ENCODE data around the gene PCDHA1. TPM values are rescaled to one million over a fixed set of nuclear protein-coding genes. Genes with fewer than 3 reads are reported as not detected.

Gene PCDHA1
- total RNA-seq (not detected), polyA plus RNA-seq (under 1 TPM in 1 of 3 donors, not detected in 2; 0.05 TPM)
- long read RNA-seq, donor 1, result 0 reads
- long read RNA-seq, donor 2, result 0 reads

DNA sequence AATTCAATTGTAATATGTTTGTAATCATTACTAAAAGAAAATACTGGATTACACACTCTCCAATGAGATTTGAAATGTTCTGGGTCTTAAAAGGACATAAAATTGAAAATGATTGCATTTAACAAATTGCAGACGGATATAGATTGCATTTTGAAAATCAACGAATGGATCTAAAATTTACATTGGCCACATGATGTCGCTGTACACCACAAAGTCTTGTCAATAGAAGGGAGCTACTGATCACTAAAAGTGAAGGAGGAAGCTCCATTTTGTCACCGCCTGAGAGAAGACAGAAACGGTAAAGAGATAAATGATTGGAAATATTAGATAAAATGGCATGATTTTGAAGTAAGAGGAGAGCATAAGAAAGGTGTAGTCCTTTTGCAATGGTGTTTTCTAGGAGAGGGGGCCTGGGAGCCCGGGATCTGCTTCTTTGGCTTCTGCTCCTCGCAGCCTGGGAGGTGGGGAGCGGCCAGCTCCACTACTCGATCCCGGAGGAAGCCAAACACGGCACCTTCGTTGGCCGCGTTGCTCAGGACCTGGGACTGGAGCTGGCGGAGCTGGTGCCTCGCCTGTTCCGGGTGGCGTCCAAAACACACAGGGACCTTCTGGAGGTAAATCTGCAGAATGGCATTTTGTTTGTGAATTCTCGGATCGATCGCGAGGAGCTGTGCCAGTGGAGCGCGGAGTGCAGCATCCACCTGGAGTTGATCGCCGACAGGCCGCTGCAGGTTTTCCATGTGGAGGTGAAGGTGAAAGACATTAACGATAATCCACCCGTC is at the start of gene PCDHA1:
TSS of gene PCDHA1 (plus strand) at position 236 of the 782 bp plus-strand sequence.
- Histone ChIP-seq H3K9me3 (peaks cover 3 to 100% (median 98%) of the 10 kb centered on the region in 8 donors), H3K4me3 (peak within 1 kb of the TSS in 1 of 8 donors; percentile 18), H3K27ac (no peak within 1 kb of the TSS), H3K27me3 (replicated peaks in 1 of 7) (peaks cover 0 to 70% (median 0%) of the 10 kb centered on the region in 7 donors), H3K4me1 (no peaks in the 10 kb centered on the region), H3K36me3 (no peaks in the 10 kb centered on the region)
- no peak for DNase-seq
- TF ChIP-seq, protein P1, sequence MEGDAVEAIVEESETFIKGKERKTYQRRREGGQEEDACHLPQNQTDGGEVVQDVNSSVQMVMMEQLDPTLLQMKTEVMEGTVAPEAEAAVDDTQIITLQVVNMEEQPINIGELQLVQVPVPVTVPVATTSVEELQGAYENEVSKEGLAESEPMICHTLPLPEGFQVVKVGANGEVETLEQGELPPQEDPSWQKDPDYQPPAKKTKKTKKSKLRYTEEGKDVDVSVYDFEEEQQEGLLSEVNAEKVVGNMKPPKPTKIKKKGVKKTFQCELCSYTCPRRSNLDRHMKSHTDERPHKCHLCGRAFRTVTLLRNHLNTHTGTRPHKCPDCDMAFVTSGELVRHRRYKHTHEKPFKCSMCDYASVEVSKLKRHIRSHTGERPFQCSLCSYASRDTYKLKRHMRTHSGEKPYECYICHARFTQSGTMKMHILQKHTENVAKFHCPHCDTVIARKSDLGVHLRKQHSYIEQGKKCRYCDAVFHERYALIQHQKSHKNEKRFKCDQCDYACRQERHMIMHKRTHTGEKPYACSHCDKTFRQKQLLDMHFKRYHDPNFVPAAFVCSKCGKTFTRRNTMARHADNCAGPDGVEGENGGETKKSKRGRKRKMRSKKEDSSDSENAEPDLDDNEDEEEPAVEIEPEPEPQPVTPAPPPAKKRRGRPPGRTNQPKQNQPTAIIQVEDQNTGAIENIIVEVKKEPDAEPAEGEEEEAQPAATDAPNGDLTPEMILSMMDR (IDR thresholded peaks at IDR 0.05 in 8 of 11, conservative IDR thresholded peaks at IDR 0.05 in 3 of 11), result no peak
- TF ChIP-seq POLR2AphosphoS5 (IDR thresholded peaks at IDR 0.05), result no peak
- no peak for TF ChIP-seq POLR2A (IDR thresholded peaks at IDR 0.05)
- intact Hi-C loops (cut with DNase I; ENCODE audit: low total_unique reads), result no loop called here
- 19 to 49% (median 24%) methylated on average over 24 to 29 of the region's 29 CpGs for WGBS, 5 donors

DNA sequence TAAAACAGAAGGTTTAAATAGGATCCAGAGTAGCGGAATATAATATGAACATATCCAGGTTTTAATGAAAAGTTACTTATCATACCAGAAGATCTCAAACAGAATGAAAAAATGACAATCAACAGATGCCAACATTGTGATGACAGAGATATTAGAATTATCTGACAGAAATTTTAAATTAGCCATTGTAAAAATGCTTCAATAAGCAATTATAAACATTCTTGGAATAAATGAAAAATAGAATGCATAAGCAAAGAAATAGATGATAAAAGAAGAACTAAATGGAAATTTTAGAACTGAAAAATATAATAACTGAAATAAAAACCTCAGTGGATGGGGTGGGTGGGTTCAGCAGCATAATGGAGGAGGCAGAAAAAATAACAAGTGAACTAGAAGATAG is 48.5 kb upstream of the PCDHA1 start:
- Histone ChIP-seq H3K4me3 (no peak overlapping the region), H3K9me3 (peaks cover 0 to 56% (median 33%) of the 10 kb centered on the region in 8 donors), H3K4me1 (no peaks in the 10 kb centered on the region), H3K36me3 (no peaks in the 10 kb centered on the region), H3K27ac (no peak overlapping the region), H3K27me3 (replicated peaks in 1 of 7) (peaks cover 0 to 48% (median 0%) of the 10 kb centered on the region in 7 donors)
- 71 to 82% (median 72%) methylated on average over 1 of the region's 1 CpG for WGBS, 5 donors
- DNase-seq, result no peak
- TF ChIP-seq, protein P1 (IDR thresholded peaks at IDR 0.05 in 8 of 11, conservative IDR thresholded peaks at IDR 0.05 in 3 of 11), result no peak
- no peak for TF ChIP-seq POLR2A (IDR thresholded peaks at IDR 0.05)
- TF ChIP-seq POLR2AphosphoS5 (IDR thresholded peaks at IDR 0.05), result no peak
- intact Hi-C loops (cut with DNase I; ENCODE audit: low total_unique reads), result no loop called here

DNA sequence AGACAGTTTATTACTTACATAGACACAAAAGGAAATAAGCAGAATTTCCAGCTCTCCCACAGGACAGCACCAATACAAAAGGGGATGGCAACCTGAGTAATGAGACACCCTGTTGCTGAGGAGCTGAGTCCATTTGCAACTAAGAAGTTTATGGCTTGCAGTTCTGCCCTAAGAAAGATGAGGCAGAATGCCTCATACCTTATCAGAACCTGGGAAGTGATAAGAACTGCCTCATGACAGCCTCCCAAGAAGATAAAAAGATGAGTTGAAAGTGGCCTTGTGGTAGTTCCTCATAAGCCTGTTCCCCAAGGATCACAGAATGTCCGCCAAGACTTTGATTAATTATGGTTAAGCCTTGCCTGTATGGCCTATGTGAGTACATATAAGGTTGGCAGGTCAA is 44.0 kb upstream of the PCDHA1 start:
- WGBS, 5 donors, result 64 to 96% (median 78%) methylated on average over 1 of the region's 1 CpG
- TF ChIP-seq POLR2A (IDR thresholded peaks at IDR 0.05) (no peak), POLR2AphosphoS5 (IDR thresholded peaks at IDR 0.05) (no peak)
- TF ChIP-seq, protein P1 (IDR thresholded peaks at IDR 0.05 in 8 of 11, conservative IDR thresholded peaks at IDR 0.05 in 3 of 11), result no peak
- no peak for DNase-seq
- Histone ChIP-seq H3K9me3 (peaks cover 0 to 99% (median 70%) of the 10 kb centered on the region in 8 donors), H3K4me1 (no peaks in the 10 kb centered on the region), H3K27ac (no peak overlapping the region), H3K4me3 (no peak overlapping the region), H3K27me3 (replicated peaks in 1 of 7) (peaks cover 0 to 16% (median 0%) of the 10 kb centered on the region in 7 donors), H3K36me3 (no peaks in the 10 kb centered on the region)
- intact Hi-C loops (cut with DNase I; ENCODE audit: low total_unique reads), result no loop called here

DNA sequence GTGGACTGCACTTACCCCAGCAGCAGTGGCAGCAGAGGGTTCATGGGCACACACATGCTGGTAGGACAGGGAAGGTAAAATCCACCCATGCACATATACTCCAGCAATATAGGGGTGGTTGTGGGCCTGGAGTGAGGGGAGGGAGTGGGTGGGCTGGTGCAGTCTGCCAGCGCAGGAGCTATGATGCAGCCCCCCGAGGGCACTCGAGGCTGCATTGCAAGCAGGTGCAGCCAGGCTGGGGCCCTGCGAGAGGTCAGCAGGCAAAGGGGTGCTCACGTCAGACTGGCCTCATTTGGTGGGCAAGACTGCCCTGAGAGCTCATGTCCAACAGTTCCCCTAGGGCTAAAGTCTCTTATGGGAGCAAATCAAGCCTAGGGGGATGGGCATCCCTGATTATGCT is 32.4 kb upstream of the PCDHA1 start:
- Histone ChIP-seq H3K4me3 (no peak overlapping the region), H3K36me3 (no peaks in the 10 kb centered on the region), H3K27ac (no peak overlapping the region), H3K4me1 (no peaks in the 10 kb centered on the region), H3K27me3 (replicated peaks in 1 of 7) (no peaks in the 10 kb centered on the region), H3K9me3 (peaks cover 14 to 100% (median 99%) of the 10 kb centered on the region in 8 donors)
- TF ChIP-seq, protein P1 (IDR thresholded peaks at IDR 0.05 in 8 of 11, conservative IDR thresholded peaks at IDR 0.05 in 3 of 11), result no peak
- no peak for TF ChIP-seq POLR2A (IDR thresholded peaks at IDR 0.05)
- TF ChIP-seq POLR2AphosphoS5 (IDR thresholded peaks at IDR 0.05), result no peak
- no peak for DNase-seq
- WGBS, 5 donors, result 40 to 88% (median 88%) methylated on average over 1 to 5 of the region's 5 CpGs
- intact Hi-C loops (cut with DNase I; ENCODE audit: low total_unique reads), result no loop called here

All from spleen (tissue), 13 donors.